HG03025 (cell line): ENCODE results near the gene LIPC.

ENCODE experiments used
- ATAC-seq: cut with Tn5 transposase; IDR thresholded peaks from one replicate; pipeline ENCODE4 v1.9.1; 2021; ENCODE audit warnings: mild to moderate bottlenecking, moderate library complexity; ENCODE audit not compliant: unreplicated experiment, low FRiP score

The LIPC gene

GRCh38 chr15:58433597-58434333 lies 2.0 kb downstream of the LIPC start:
- ATAC-seq = no peak

GRCh38 chr15:58434334-58434875 lies 2.6 kb downstream of the LIPC start:
- ATAC-seq = no peak

- ATAC-seq = no peak
These were observed 4.8 kb downstream of the LIPC start for GRCh38 chr15:58436552-58436951.

GRCh38 chr15:58437531-58438105 lies 5.8 kb downstream of the LIPC start:
- no peak for ATAC-seq

GRCh38 chr15:58438111-58438510 lies 6.3 kb downstream of the LIPC start:
- no peak for ATAC-seq

- ATAC-seq = no peak
These were observed 7.2 kb downstream of the LIPC start for GRCh38 chr15:58438956-58439355.

GRCh38 chr15:58440158-58440910 lies 8.5 kb downstream of the LIPC start:
- no peak for ATAC-seq

- no peak for ATAC-seq
These were observed 9.1 kb downstream of the LIPC start for GRCh38 chr15:58440922-58441321.

- ATAC-seq = no peak
These were observed 9.7 kb downstream of the LIPC start for GRCh38 chr15:58441376-58442070.

- no peak for ATAC-seq
These were observed 10.3 kb downstream of the LIPC start for GRCh38 chr15:58442122-58442521.

- ATAC-seq = no peak
These were observed 11.5 kb downstream of the LIPC start for GRCh38 chr15:58443308-58443707.

- no peak for ATAC-seq
These were observed 12.3 kb downstream of the LIPC start for GRCh38 chr15:58444056-58444455.

- ATAC-seq = no peak
These were observed 13.0 kb downstream of the LIPC start for GRCh38 chr15:58444658-58445332.

- ATAC-seq = no peak
These were observed 14.1 kb downstream of the LIPC start for GRCh38 chr15:58445865-58446264.

GRCh38 chr15:58446521-58446920 lies 14.7 kb downstream of the LIPC start:
- no peak for ATAC-seq

GRCh38 chr15:58447271-58448010 lies 15.7 kb downstream of the LIPC start:
- no peak for ATAC-seq

- no peak for ATAC-seq
These were observed 16.5 kb downstream of the LIPC start for GRCh38 chr15:58448331-58448730.

GRCh38 chr15:58448906-58449305 lies 17.1 kb downstream of the LIPC start:
- ATAC-seq = no peak

- no peak for ATAC-seq
These were observed 20.0 kb downstream of the LIPC start for GRCh38 chr15:58451826-58452225.

- no peak for ATAC-seq
These were observed 21.0 kb downstream of the LIPC start for GRCh38 chr15:58452775-58453174.
